Glomerular endothelial cell (primary cell): ENCODE results near the gene MACROD2. TPM values are rescaled to one million over a fixed set of nuclear protein-coding genes. Genes with fewer than 3 reads are reported as not detected.
A peak's percentile ranks its signal among the peaks of the same experiment; 100 is the strongest.

ENCODE experiments used
- DNase-seq: peaks from one replicate; pipeline ENCODE4 v3.0.0-alpha.2; 2011; ENCODE audit warnings: low read depth, low spot score; ENCODE audit errors: extremely low read depth
- total RNA-seq: library from RNA; depleted of rRNA; stranded (reverse); fragments of >200 nt; gene quantifications from 2 replicates; pipeline ENCODE4 v1.2.3, GENCODE V29; 2015

MACROD2 gene
- total RNA-seq, 1 donor from 2014 or later, result 0.76 TPM

- no peak for DNase-seq
Measured at GRCh38 chr20:14829906-14830305, 834.6 kb downstream of the MACROD2 start.

- DNase-seq, result no peak
Measured at GRCh38 chr20:14830466-14830865, 835.1 kb downstream of the MACROD2 start.

- no peak for DNase-seq
Measured at GRCh38 chr20:14830899-14831298, 835.6 kb downstream of the MACROD2 start.

DNA sequence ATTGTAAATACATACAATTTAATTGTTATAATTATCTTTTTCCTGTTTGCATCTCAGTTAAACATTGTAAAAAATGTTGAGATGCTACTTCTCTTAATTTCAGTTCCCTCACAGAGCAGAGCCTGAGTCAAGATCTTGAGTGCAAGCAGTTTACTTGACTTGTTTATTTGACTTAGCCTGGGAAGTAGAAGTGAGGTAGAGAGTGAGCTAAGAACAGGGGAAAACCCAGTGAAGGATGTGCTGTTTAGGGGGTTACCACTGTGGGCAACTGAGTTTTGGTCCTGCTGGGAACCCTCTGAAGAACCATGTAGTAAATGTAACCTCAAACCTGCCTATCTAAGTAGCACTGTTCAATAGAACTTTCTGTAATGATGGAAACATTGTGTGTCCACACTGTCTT, 837.3 kb downstream of the MACROD2 start:
- DNase-seq, result no peak

DNA sequence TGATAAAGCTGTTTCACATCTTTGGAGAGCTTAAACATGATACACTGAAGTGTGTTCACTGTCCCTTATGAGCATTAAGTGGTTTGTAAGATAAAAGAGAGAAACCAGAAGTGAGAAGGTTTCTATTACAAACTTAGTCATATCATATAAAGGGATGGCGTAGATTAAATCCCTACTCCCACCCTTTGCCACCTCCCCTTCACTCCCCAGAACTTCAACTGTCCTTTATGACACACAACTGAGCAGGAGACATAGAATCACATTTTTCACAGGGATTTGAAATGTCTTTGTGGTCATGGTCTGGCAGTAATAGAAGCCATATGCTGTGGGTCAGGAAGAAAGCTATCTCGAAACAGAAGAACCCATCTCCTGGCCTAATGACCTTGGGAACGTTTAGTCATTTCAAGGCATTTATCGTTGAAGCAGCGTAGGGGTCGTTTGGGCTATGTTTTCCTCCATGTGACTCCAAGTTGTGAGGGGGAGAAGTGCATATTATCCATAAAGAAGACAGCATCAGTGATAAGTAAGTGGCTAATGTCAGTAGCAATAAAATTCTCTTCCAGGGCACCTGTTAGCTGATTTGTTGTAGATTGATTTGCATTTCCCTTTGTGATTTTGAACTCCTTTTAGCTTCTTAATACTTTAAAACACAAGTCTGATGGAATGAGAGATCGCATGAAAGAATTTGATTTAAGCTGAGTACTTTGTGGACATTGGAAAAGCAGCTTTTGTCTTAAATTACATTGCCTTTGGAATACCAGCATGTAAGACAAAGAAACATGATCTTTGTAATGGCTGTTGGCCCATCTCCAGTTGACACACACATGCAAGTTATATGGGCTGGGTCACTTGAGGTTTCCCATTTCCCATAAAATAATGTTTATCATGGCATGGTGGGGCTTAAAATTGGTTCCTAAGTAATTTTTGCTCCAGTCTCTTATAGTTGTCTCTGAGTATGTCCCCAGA, 843.6 kb downstream of the MACROD2 start:
- DNase-seq, result no peak

- no peak for DNase-seq
Measured at GRCh38 chr20:14845199-14846160, 850.2 kb downstream of the MACROD2 start.

DNA sequence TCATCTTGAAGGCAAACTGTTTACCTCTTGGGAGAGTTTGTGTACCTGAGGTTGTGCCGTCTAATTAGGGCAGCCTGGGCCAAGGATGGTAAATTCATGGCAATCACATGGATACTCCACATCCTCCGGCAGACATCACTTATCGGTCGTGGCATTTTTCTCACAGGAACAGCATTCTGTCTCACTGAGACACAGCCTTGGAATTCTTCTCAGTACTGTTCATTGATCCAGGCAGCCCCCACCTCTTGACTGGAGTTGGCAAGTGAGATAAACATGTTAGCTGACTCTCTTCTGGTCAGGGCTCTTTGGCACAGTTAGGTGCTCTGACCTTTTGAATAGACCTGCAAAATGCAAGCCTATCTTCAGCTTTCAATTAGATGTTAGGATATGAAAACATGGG, 853.5 kb downstream of the MACROD2 start:
- DNase-seq, result no peak

GRCh38 chr20:14853079-14853478, 857.8 kb downstream of the MACROD2 start:
- no peak for DNase-seq

DNA sequence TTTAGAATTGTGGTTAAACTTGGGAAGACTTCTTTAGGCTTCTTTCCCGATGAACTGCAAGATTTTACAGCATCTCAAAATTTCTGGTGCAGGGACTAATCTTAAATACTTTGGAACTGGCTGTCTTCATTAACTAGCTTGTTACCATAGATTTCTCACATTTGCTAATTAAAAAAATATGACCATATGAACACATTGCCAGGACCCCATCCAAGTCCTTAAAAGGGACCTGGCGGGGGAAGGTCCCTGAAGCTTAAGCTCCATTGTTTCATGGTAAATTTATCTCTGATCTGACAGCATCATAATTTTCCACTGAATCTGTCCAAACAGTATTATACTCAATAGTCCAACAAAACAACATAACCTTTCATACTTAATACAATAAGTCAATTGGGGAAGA, 859.9 kb downstream of the MACROD2 start:
- no peak for DNase-seq

GRCh38 chr20:14859627-14860026, 864.3 kb downstream of the MACROD2 start:
- no peak for DNase-seq

DNA sequence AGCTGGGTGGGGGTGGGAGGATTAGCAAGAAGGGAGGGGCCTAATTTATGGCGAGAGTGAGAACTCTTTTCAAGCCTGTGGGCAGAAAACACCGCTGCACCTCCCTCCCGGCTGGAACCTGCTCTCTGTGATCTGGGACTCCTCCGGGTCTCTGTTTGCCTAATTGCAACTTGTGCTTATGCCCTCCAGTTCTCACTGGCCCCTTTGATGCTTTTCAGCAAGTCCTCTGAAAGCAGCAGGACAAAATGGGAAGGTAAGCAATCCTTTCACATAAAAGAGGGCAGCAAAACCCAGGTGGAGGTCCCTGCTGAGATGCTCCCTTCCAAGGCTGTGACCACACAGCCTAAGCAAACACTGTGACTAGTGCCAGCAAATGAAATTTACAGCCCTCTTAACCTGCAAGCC, 865.1 kb downstream of the MACROD2 start:
- no peak for DNase-seq

DNA sequence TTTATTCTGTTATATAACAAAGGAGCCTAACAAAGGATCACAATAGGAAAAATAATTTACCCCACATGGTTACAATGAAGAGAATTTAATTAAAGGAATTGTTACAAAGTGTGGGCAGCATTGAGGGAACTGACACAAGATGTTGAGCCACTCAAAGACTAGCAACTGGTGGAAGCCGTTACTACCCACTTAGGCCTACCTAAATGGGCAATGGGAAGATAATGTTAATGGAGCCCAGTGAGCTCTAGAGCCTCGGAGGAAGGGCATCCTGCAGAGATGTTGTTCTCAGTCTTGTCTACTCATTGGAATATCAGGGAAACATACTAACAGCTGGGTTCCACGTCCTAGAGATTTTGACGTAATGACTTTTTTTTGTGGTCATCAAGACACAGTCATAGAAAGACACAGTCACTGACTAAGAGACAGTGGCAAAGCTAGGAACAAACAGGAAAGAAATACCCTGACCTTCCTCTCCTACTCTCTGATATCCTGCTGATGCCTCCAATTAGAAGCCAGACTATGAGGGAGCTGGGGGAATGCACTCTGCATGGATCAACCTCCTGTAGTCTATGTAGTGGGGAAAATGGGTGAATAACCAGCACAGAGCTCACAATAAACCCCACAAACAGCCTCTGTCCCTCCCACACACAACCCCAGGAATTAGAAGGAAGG, 865.8 kb downstream of the MACROD2 start:
- DNase-seq, result no peak

DNA sequence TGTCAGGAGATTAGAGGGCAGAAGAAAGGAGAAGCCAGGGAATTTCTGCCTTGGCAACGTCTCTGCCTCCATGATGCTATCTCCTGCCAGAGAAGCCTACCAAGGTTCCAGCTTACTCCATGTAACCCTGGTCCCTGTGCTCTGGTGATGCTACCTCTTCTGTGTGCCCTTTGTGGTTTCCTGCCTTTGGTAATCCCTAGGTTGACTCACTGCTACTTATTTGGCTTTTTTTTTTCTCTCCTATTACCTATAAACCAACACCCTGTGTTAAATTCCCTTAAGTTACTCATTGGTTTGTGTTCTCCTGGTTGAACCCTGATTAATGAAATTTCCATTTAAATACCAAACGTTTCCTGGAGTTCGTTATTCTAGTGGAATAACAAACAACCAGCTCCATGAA, 869.9 kb downstream of the MACROD2 start:
- DNase-seq, result no peak

GRCh38 chr20:14865731-14866130, 870.4 kb downstream of the MACROD2 start:
- no peak for DNase-seq

DNA sequence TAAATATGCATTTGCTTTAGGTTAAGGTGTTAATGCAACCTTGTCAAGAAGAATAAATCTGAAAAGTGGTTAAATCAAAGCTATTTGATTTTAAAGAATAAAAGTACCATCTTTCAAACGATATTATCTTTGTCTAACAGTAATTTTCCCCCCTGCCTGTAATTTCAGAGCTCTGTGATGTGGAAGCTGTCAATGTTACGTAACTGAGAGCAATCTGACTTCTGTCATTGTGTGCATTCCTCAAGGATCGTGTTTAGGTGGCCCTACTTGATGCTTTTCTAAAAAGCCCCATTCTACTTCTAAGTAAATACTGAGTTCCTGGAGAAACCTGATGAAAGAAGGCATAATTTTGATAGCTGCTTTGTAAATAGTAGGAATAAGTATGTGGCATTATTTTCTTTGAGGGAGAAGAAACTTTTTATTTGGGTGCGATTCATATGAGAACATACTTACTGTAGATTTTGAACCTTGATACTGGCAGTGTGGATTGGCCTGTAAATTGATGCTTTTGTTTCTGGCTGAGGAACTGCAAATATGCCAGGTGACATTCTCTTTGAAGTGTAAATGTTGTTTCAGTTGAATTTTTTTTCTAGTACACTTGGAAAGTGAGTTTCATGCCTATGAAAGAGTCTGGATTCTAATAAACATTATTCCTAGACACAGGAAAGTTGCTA, 871.7 kb downstream of the MACROD2 start:
- no peak for DNase-seq

GRCh38 chr20:14877301-14878028, 882.1 kb downstream of the MACROD2 start:
- no peak for DNase-seq

GRCh38 chr20:14878676-14879019, 883.3 kb downstream of the MACROD2 start:
- no peak for DNase-seq

- DNase-seq, result peak; percentile 18
Measured at GRCh38 chr20:14879020-14879697, 883.8 kb downstream of the MACROD2 start.

DNA sequence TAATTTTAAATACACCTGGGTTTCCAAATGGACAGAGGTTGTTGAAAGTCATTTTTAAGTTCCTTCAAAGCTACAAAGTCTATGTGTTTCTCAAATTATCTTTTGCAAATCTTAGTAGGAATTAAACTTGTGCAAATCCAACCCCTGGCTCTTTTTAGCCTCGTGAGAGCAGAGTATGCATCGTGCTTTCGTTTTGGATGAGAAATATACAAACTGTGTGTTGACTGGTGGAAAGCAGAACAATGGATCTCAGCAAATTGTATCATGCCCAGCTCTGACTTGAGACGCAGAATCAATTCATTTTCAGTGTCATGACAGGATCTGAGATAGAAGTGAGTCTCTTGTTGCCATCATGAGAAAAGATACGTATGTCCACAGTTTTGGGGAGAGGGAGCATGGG, 884.5 kb downstream of the MACROD2 start:
- DNase-seq, result no peak
